HepG2 (cell line): ENCODE results near the gene CYB5A. TPM values are rescaled to one million over a fixed set of nuclear protein-coding genes. Genes with fewer than 3 reads are reported as not detected.
"Not testable (repeated sequence)": the region's sequence is repeated elsewhere in the genome, so short reads cannot be mapped to it uniquely, and the experiment has no call there.

Experiments
- ATAC-seq: fragments of 200-7000 bp; cut with Tn5 transposase; 3 replicates; pipeline ENCODE4 v1.9.1; 2020; ENCODE audit warnings: mild to moderate bottlenecking, moderate library complexity
- BruUV-seq: library from RNA; stranded (reverse); fragments of 400-500 nt; replicated peaks from 2 replicates; lab custom pipeline; 2021; lab: Mats Ljungman, UMichigan
- CTCF ChIA-PET: fragments of 300-600 bp; formaldehyde crosslinking; extraction: SDS; loops from one replicate; lab custom pipeline; 2021; ENCODE audit warnings: low total read pairs, inconsistent platforms, low intra/inter-chr PET ratio; lab: Yijun Ruan, JAX
- POLR2A ChIA-PET: fragments of 350-600 bp; sonication (Branson Sonifier 250); formaldehyde crosslinking; loops from one replicate; lab custom pipeline; 2020; ENCODE audit warnings: antibody characterized with exemption, inconsistent platforms; lab: Yijun Ruan, JAX
- DNase-seq: peaks from one replicate; pipeline ENCODE4 v3.0.0-alpha.2; 2015; ENCODE audit warnings: low spot score
- FAIRE-seq: peaks from 3 replicates; lab custom pipeline; 2011; peaks lifted over from hg19 to GRCh38; lab: Jason Lieb, UNC
- H2AFZ ChIP-seq: one replicate; pipeline ENCODE4 v1.6.1; 2011; ENCODE audit warnings: low read length, inconsistent platforms
- H3K27ac ChIP-seq: fragments of 300-600 bp; 3 replicates; pipeline ENCODE4 v1.8.0; 2011; ENCODE audit warnings: mixed run types, mild to moderate bottlenecking, mixed read lengths, low read length, inconsistent platforms; ENCODE audit not compliant: insufficient read depth; ENCODE audit errors: extremely low read length
- H3K27me3 ChIP-seq, 2 experiments: fragments of 200-600 bp in 1 of 2; 2 replicates in 1 of 2; 3 replicates in 1 of 2; pipeline versions ENCODE4 v1.6.0 to v1.8.0; 2011; ENCODE audit warnings: low read length in 2 of 2, mild to moderate bottlenecking in 2 of 2, moderate library complexity in 2 of 2, inconsistent platforms in 1 of 2; ENCODE audit not compliant: insufficient read depth in 2 of 2, control insufficient read depth in 1 of 2
- H3K36me3 ChIP-seq, 2 experiments: fragments of 200-600 bp in 1 of 2; replicated peaks in 1 of 2; 2 replicates in 1 of 2; 3 replicates in 1 of 2; pipeline versions ENCODE4 v1.5.1 to v1.8.0; 2011; ENCODE audit warnings: low read length in 2 of 2, inconsistent platforms in 1 of 2; ENCODE audit not compliant: insufficient read depth in 2 of 2, control insufficient read depth in 1 of 2
- H3K4me1 ChIP-seq: 2 replicates; pipeline ENCODE4 v1.5.1; 2012; ENCODE audit warnings: low read length, inconsistent platforms; ENCODE audit not compliant: insufficient read depth
- H3K4me2 ChIP-seq: 2 replicates; pipeline ENCODE4 v1.6.0; 2011; ENCODE audit warnings: low read depth, low read length, inconsistent platforms
- H3K4me3 ChIP-seq, 3 experiments: fragments of 200-600 bp in 1 of 3; sonication (generic), shearing (Covaris generic) in 1 of 3; replicated peaks in 1 of 3; 2 replicates each; pipeline ENCODE4 v1.5.1; 2011 to 2016; ENCODE audit warnings: low read length in 3 of 3, inconsistent platforms in 2 of 3, low read depth in 2 of 3, mild to moderate bottlenecking in 2 of 3, control low read depth in 1 of 3, mixed read lengths in 1 of 3; ENCODE audit not compliant: insufficient read depth in 1 of 3
- H3K79me2 ChIP-seq: one replicate; pipeline ENCODE4 v1.6.1; 2011; ENCODE audit warnings: low read length, inconsistent platforms; ENCODE audit not compliant: insufficient read depth
- H3K9ac ChIP-seq: 2 replicates; pipeline ENCODE4 v1.6.0; 2011; ENCODE audit warnings: mild to moderate bottlenecking, low read depth, low read length, inconsistent platforms; ENCODE audit not compliant: insufficient read depth
- H3K9me3 ChIP-seq: 2 replicates; pipeline ENCODE4 v1.5.1; 2012; ENCODE audit warnings: mild to moderate bottlenecking, low read length
- H4K20me1 ChIP-seq: 2 replicates; pipeline ENCODE4 v1.6.0; 2011; ENCODE audit warnings: inconsistent platforms, mild to moderate bottlenecking, low read length, moderate library complexity; ENCODE audit not compliant: insufficient read depth
- CC2D1A ChIP-seq: sonication (generic); formaldehyde crosslinking; IDR thresholded peaks from 2 replicates; pipeline ENCODE4 v1.8.1; 2023; ENCODE audit warnings: mild to moderate bottlenecking, missing genetic modification reagents
- TMF1 ChIP-seq: sonication (generic); formaldehyde crosslinking; IDR thresholded peaks from 2 replicates; pipeline ENCODE4 v1.8.1; 2022; ENCODE audit warnings: low read depth, missing genetic modification reagents
- ZMYM3 ChIP-seq: sonication (generic); formaldehyde crosslinking; IDR thresholded peaks from 2 replicates; pipeline ENCODE4 v1.5.1; 2020; ENCODE audit warnings: mild to moderate bottlenecking, missing genetic modification reagents
- ZNF121 ChIP-seq: sonication (generic); formaldehyde crosslinking; IDR thresholded peaks from 2 replicates; pipeline ENCODE4 v1.5.0; 2020; ENCODE audit warnings: mild to moderate bottlenecking, missing genetic modification reagents
- ZNF124 ChIP-seq: sonication (generic); formaldehyde crosslinking; IDR thresholded peaks from 2 replicates; pipeline ENCODE4 v1.4.0; 2020; ENCODE audit warnings: missing genetic modification reagents
- ZNF607 ChIP-seq: sonication (generic); formaldehyde crosslinking; IDR thresholded peaks from 2 replicates; pipeline ENCODE4 v1.5.1; 2020; ENCODE audit warnings: missing genetic modification reagents, mild to moderate bottlenecking, borderline replicate concordance
- ZNF782 ChIP-seq: sonication (generic); formaldehyde crosslinking; IDR thresholded peaks from 2 replicates; pipeline ENCODE4 v1.4.0; 2020; ENCODE audit warnings: missing genetic modification reagents, mild to moderate bottlenecking, borderline replicate concordance
- WGBS: methylation state at CpG from one replicate; pipeline ENCODE4 v1.1.6; 2017; ENCODE audit warnings: low lambda C conversion rate; 5-methylcytosine and 5-hydroxymethylcytosine counted together
- in situ Hi-C: cut with HindIII; loops from 2 replicates; pipeline ENCODE4 v1.10.0; 2017; ENCODE audit warnings: low pct_unique_long_range_greater_than_20kb; ENCODE audit not compliant: extremely low pct_ligation_motif_present
- intact Hi-C: fragments of 100-400 bp; cut with micrococcal nuclease; formaldehyde crosslinking; loops from one replicate; pipeline ENCODE4 v1.10.0; 2022; ENCODE audit not compliant: unreplicated experiment
- polyA plus RNA-seq, 8 experiments: library from polyadenylated mRNA; depleted of rRNA in 3 of 8; stranded (reverse) in 7 of 8; unstranded in 1 of 8; fragments of >200 nt; fragmentation: Illumina TruSeq in 4 of 8; extraction: Trizol in 4 of 8; gene quantifications; 2 replicates each; pipeline versions ENCODE4 v1.2.1 to v1.2.3, GENCODE V29; 2011 to 2016; ENCODE audit warnings: low read depth in 4 of 8, missing spikeins in 1 of 8, mixed read lengths in 1 of 8; ENCODE audit not compliant: insufficient read depth in 1 of 8
- total RNA-seq, 5 experiments: library from RNA; depleted of rRNA; stranded (reverse); fragments of >200 nt; fragmentation: Illumina TruSeq; extraction: Trizol; gene quantifications; 2 replicates each; pipeline ENCODE4 v1.2.3, GENCODE V29; 2016; ENCODE audit warnings: low read depth in 1 of 5

CYB5A gene
- total and polyA plus RNA-seq, 2 of the 13 experiments (the other 11 are each of a cell fraction or from before 2014, with no cell fraction given): 215 to 356 TPM

DNA sequence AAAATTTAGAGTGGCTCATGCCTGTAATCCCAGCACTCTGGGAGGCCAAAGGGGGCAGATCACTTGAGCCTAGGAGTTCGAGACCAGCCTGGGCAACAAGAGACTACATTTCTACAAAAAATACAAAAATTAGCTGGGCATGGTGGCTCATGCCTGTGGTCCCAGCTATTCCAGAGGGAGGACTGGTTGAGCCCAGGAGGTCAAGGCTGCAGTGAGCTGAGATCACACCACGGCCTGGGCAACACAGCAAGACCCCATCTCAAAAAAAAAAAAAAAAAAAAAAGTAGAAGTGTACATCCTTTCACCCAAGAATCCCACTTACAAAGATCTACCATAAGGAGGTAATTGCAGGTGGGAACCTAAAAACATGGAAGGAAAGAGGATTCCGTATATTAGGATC is 6.2 kb downstream of the CYB5A start:
- peaks cover 100% of the 10 kb centered on the region for H3K4me1 ChIP-seq
- 93% methylated on average over 3 of the region's 3 CpGs for WGBS
- CTCF ChIA-PET, H3K4me3 ChIP-seq, H3K36me3 ChIP-seq, H3K4me2 ChIP-seq, H3K9ac ChIP-seq, H2AFZ ChIP-seq, intact Hi-C loops, ATAC-seq, H3K27me3 ChIP-seq, BruUV-seq, H3K27ac ChIP-seq, H3K9me3 ChIP-seq, H4K20me1 ChIP-seq, DNase-seq, FAIRE-seq: not testable (repeated sequence)
- H3K79me2 ChIP-seq: peaks cover 98% of the 10 kb centered on the region
- TF ChIP-seq ZMYM3 (CRISPR knock-in tag): peak; percentile 41; the same call in 1 of the 2 replicates
- peak; percentile 92 for TF ChIP-seq ZNF121 (CRISPR knock-in tag)
- in situ Hi-C loops: loop anchor here (25.0 kb wide), 1 partner anchor 927 kb away; the partner anchor contains the start of genes PTGR3 and TSHZ1
- POLR2A ChIA-PET: interaction anchor here (1.1 to 1.3 kb wide), 2 partner anchors 51 to 210 kb away, joined by 3 read pairs; partner anchors contain the start of gene CNDP2

DNA sequence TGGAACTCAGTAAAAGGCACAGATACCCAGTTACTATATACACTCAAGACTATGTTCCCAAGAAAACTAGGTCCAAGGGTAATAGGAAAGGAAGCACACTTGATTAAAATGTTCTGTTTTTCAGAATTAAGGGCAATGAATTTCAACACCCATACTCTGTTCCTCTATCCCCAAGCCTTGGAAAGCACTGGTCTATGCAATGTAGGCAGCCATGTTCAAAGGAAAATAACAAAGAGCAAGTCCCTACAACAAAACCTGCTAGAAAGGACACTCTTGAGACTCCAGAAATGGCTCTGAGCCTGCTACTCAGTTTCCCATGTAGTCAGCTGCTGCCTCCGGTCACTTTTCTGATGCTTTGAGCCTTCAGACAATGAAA is 6.8 kb downstream of the CYB5A start:
- H3K4me1 ChIP-seq: peaks cover 97% of the 10 kb centered on the region
- intact Hi-C loops: no loop called here
- 0 out of 5 replicates have a peak, but pooled peaks cover 0 to 4% of the 10 kb centered on the region in 2 experiments for H3K36me3 ChIP-seq
- ATAC-seq (no peak), FAIRE-seq (no peak), DNase-seq (no peak)
- H3K27ac ChIP-seq: peak overlapping the region; percentile 15
- H2AFZ ChIP-seq: no peak overlapping the region
- no peaks in the 10 kb centered on the region for H3K27me3 ChIP-seq
- TF ChIP-seq CC2D1A (CRISPR knock-in tag) (no peak), ZNF607 (CRISPR knock-in tag) (no peak), TMF1 (CRISPR knock-in tag) (no peak), ZNF124 (CRISPR knock-in tag) (no peak), ZNF782 (CRISPR knock-in tag) (no peak)
- in situ Hi-C loops: loop anchor here (5.0 to 25.0 kb wide), 2 partner anchors 48 to 927 kb away; partner anchors contain the start of genes PTGR3 and TSHZ1
- H3K79me2 ChIP-seq: peaks cover 98% of the 10 kb centered on the region
- H4K20me1 ChIP-seq: no peaks in the 10 kb centered on the region
- no peak overlapping the region for H3K4me3 ChIP-seq
- ChIA-PET CTCF (no interaction called here), POLR2A (interaction anchor here (1.2 to 1.3 kb wide), 2 partner anchors 43 to 51 kb away, joined by 3 read pairs; no protein-coding TSS in a partner anchor)
- 94% methylated on average over 1 of the region's 1 CpG for WGBS
- BruUV-seq: no TSS peak
- H3K4me2 ChIP-seq: peak overlapping the region; percentile 16; the same call in 1 of the 2 replicates
- no peak overlapping the region for H3K9ac ChIP-seq
- no peaks in the 10 kb centered on the region for H3K9me3 ChIP-seq
